ENCODE measurements around the gene CRTC2.
"Not testable (repeated sequence)": the region's sequence is repeated elsewhere in the genome, so short reads cannot be mapped to it uniquely, and the experiment has no call there.

The CRTC2 gene, protein sequence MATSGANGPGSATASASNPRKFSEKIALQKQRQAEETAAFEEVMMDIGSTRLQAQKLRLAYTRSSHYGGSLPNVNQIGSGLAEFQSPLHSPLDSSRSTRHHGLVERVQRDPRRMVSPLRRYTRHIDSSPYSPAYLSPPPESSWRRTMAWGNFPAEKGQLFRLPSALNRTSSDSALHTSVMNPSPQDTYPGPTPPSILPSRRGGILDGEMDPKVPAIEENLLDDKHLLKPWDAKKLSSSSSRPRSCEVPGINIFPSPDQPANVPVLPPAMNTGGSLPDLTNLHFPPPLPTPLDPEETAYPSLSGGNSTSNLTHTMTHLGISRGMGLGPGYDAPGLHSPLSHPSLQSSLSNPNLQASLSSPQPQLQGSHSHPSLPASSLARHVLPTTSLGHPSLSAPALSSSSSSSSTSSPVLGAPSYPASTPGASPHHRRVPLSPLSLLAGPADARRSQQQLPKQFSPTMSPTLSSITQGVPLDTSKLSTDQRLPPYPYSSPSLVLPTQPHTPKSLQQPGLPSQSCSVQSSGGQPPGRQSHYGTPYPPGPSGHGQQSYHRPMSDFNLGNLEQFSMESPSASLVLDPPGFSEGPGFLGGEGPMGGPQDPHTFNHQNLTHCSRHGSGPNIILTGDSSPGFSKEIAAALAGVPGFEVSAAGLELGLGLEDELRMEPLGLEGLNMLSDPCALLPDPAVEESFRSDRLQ

DNA sequence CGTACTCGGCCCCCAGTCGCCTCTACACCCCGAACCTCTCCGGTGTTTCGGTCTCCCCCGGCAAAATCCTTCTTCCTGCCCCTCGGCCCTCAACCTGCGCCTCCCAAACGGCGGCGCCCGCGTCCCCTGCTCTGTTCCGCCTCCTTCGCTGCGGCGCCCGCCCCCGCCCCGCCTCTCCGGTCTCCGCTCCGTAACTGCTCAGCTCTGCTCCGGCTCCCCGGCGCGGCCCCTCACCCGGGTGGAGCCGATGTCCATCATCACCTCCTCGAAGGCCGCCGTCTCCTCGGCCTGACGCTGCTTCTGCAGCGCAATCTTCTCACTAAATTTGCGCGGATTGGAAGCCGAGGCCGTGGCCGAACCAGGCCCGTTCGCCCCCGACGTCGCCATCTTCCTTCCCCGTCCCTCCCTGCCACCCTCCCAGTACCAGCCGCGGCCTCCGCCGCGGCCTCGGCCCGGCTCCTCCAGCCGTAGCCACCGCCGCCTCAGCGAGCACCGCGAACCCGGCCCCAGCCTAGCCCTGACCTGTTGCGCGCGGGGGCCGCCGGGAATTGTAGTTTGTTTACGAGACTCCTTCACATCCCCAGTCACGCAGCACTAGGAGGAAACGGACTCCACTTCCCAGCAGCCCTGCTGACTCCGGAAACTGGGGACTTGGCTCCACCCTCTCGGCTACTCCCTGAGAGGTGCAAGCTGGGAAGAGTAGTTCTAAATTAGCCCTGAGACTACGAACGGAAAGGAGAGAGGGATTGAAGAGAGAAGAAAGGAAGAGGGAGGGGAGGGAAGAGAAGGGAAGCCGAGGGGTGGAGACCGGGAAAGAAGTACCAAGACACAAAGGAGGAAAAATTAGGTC, at the start of gene CRTC2:
Gene CRTC2 (minus strand): TSS at position 502 of the 850 bp plus-strand sequence. CDS start 115 bp downstream, at position 387.
- peak; percentile 99 for DNase-seq (ENCODE audit: low read depth)
- TF ChIP-seq, protein P1, sequence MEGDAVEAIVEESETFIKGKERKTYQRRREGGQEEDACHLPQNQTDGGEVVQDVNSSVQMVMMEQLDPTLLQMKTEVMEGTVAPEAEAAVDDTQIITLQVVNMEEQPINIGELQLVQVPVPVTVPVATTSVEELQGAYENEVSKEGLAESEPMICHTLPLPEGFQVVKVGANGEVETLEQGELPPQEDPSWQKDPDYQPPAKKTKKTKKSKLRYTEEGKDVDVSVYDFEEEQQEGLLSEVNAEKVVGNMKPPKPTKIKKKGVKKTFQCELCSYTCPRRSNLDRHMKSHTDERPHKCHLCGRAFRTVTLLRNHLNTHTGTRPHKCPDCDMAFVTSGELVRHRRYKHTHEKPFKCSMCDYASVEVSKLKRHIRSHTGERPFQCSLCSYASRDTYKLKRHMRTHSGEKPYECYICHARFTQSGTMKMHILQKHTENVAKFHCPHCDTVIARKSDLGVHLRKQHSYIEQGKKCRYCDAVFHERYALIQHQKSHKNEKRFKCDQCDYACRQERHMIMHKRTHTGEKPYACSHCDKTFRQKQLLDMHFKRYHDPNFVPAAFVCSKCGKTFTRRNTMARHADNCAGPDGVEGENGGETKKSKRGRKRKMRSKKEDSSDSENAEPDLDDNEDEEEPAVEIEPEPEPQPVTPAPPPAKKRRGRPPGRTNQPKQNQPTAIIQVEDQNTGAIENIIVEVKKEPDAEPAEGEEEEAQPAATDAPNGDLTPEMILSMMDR (IDR thresholded peaks at IDR 0.05; ENCODE audit: low read length, missing control alignments) = no peak
- H3K4me3 ChIP-seq (replicated peaks; ENCODE audit: low read depth, low read length) = peak within 1 kb of the TSS; percentile 68

DNA sequence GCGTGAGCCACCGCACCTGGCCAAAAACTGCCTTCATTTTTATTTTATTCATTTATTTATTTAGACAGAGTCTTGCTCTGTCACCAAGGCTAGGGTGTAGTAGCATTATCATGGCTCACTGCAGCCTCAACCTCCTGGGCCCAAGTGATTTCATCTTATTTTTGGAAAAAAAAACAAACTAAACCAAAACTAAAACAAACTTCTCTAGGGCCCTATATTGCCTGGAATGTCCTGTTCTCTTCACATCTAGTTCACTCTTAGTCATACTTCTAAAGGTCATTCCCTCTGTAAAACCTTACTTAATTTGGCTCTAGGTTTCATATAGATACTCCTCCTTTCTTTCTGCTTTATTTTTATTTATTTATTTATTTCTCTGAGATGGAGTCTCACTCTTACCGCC, 47.7 kb upstream of the CRTC2 start:
- no peak overlapping the region for H3K4me3 ChIP-seq (replicated peaks; ENCODE audit: low read depth, low read length)
- TF ChIP-seq, protein P1 (IDR thresholded peaks at IDR 0.05; ENCODE audit: low read length, missing control alignments) = no peak
- DNase-seq (ENCODE audit: low read depth) = peak; percentile 34

DNA sequence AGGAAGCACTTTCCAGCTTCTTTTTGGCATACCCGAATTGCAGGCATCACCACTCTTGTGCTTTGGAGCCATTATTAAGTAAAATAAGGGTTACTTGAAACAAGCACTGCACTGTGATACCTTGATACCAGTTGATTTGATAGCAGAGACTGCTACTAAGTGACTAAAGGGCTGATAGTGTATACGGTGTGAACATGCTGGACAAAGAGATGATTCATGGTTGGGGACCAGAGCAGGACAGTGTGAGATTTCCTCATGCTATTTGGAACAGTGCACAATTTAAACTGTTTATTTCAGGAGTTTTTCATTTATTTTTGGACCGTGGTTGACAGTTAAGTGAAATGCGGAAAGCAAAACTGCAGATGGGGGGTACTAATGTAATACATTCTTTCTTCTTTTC, 42.0 kb upstream of the CRTC2 start:
- TF ChIP-seq, protein P1 (IDR thresholded peaks at IDR 0.05; ENCODE audit: low read length, missing control alignments) = no peak
- DNase-seq (ENCODE audit: low read depth) = no peak
- no peak overlapping the region for H3K4me3 ChIP-seq (replicated peaks; ENCODE audit: low read depth, low read length)

DNA sequence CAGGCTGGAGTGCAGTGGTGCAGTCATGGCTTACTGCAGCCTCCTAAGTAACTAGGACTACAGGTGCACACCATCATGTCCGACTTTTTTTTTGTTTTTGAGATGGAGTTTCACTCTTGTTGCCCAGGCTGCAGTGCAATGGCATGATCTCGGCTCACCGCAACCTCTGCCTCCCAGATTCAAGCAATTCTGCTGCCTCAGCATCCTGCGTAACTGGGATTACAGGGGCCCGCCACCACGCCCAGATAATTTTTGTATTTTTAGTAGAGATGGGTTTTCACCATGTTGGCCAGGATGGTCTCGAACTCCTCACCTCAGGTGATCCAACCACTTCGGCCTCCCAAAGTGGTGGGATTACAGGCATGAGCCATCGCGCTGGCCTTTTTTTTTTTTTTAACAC, 38.5 kb upstream of the CRTC2 start:
- DNase-seq (ENCODE audit: low read depth) = not testable (repeated sequence)

DNA sequence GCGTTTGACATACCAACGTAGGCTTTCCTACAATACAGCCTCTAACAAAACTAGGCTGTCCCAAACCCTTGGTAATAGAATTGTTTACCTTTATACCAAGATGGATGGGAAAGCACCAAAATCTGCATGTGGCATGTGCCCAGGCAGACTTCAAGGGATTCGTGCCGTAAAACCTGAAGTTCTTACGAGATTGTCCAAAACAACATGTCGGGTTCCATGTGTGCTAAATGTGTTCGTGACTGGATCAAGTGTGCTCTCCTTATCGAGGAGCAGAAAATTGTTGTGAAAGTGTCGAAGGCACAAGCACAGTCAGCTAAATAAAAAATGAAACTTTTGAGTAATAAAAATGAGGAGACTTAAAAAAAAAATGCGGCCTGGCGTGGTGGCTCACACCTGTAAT, 37.2 kb upstream of the CRTC2 start:
- TF ChIP-seq, protein P1 (IDR thresholded peaks at IDR 0.05; ENCODE audit: low read length, missing control alignments) = no peak
- no peak overlapping the region for H3K4me3 ChIP-seq (replicated peaks; ENCODE audit: low read depth, low read length)
- DNase-seq (ENCODE audit: low read depth) = no peak

More for the DNA sequence above, 38.5 kb upstream of the CRTC2 start:
- not testable (repeated sequence) for H3K4me3 ChIP-seq (replicated peaks; ENCODE audit: low read depth, low read length)

DNA sequence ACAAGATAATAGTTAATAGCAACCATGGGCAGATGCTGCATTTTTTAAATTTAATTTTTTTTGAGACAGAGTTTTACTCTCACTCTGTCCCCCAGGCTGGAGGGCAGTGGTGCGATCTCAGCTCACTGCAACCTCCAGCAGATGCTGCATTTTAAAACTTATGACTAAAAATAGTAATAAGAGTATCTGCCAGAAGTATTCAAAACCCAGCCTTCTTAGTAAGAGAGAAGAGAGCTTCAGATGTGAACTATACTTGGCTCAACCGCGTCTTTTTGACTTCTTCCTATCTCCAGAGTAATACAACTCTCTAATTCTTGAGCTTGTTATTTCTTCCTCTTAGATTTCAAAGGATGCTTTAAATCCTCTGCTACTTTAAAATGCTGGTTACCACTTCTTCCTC, 36.8 kb upstream of the CRTC2 start:
- no peak overlapping the region for H3K4me3 ChIP-seq (replicated peaks; ENCODE audit: low read depth, low read length)
- TF ChIP-seq, protein P1 (IDR thresholded peaks at IDR 0.05; ENCODE audit: low read length, missing control alignments) = no peak
- no peak for DNase-seq (ENCODE audit: low read depth)

DNA sequence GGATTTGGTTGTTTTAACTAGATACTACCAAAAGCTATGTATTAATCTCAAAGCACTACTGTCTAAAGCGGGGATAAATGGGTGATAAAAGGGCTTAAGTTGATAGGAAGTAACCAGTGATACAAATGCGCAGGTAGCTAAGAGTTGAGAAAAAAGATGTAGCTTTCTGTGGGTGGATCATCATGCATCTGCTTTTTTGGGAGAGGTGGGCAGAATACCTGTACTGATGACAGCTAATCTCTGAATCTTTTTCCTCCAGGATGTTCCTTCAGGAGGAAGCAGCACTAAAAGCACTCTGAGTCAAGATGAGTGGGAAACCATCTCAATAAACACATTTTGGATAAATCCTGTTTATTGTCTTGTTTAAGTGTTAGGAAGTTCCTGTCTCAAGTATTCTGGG, 33.4 kb upstream of the CRTC2 start:
- DNase-seq (ENCODE audit: low read depth) = no peak
- peak overlapping the region; percentile 84 for H3K4me3 ChIP-seq (replicated peaks; ENCODE audit: low read depth, low read length)
- TF ChIP-seq, protein P1 (IDR thresholded peaks at IDR 0.05; ENCODE audit: low read length, missing control alignments) = no peak

Measured in fibroblast of pulmonary artery (primary cell).